HCT116 (cell line): ENCODE measurements around the gene TTLL5. TPM values are rescaled to one million over a fixed set of nuclear protein-coding genes. Genes with fewer than 3 reads are reported as not detected.

Source experiments
- ATAC-seq: fragments of 200-7000 bp; cut with Tn5 transposase; 2 replicates; pipeline ENCODE4 v1.9.1; 2020; ENCODE audit warnings: mild to moderate bottlenecking, moderate library complexity
- BruUV-seq: library from RNA; stranded (reverse); fragments of 400-500 nt; replicated peaks from 2 replicates; lab custom pipeline; 2021; lab: Mats Ljungman, UMichigan
- CTCF ChIA-PET: fragments of 300-600 bp; sonication (Branson Sonifier 250); formaldehyde crosslinking; loops from one replicate; lab custom pipeline; 2021; ENCODE audit warnings: antibody characterized with exemption; lab: Charles Lee
- POLR2A ChIA-PET: fragments of 300-600, 350-600 bp; sonication (Branson Sonifier 250); formaldehyde crosslinking; loops from one replicate; lab custom pipeline; 2021; ENCODE audit warnings: antibody characterized with exemption; lab: Charles Lee
- RAD21 ChIA-PET, 2 experiments: fragments of 300-600 bp; sonication (Branson Sonifier 250); formaldehyde crosslinking; loops; one replicate each; lab custom pipeline; 2023; ENCODE audit warnings: low total read pairs in 2 of 2; ENCODE audit not compliant: uncharacterized antibody in 2 of 2, unreplicated experiment in 2 of 2, low non-redundant PET in 1 of 2; lab: Charles Lee
- DNase-seq: peaks from one replicate; pipeline ENCODE4 v3.0.0-alpha.2; 2010; ENCODE audit warnings: low read depth, low spot score
- H2AFZ ChIP-seq: fragments of 200-600 bp; shearing (Covaris generic), sonication (generic); 2 replicates; pipeline ENCODE4 v1.6.1; 2017; ENCODE audit warnings: low read depth, mixed run types, mixed read lengths, antibody characterized with exemption, low read length; ENCODE audit not compliant: poor library complexity, severe bottlenecking
- H3K27ac ChIP-seq: 2 replicates; pipeline ENCODE4 v1.5.1; 2012; ENCODE audit warnings: low read depth, low read length
- H3K27me3 ChIP-seq: fragments of 200-600 bp; sonication (generic); 2 replicates; pipeline ENCODE4 v1.6.1; 2016; ENCODE audit warnings: mixed run types, low read length, mixed read lengths; ENCODE audit not compliant: insufficient read depth
- H3K36me3 ChIP-seq, 2 experiments: fragments of 200-500 bp in 1 of 2; fragments of 200-600 bp in 1 of 2; sonication (Bioruptor generic) in 1 of 2; sonication (generic) in 1 of 2; 2 replicates each; pipeline versions ENCODE4 v1.5.1 to v1.6.1; 2014 to 2016; ENCODE audit warnings: low read length in 2 of 2, inconsistent platforms in 1 of 2, mixed read lengths in 1 of 2, mixed run types in 1 of 2; ENCODE audit not compliant: insufficient read depth in 2 of 2, control insufficient read depth in 1 of 2
- H3K4me1 ChIP-seq, 2 experiments: fragments of 200-600 bp in 1 of 2; sonication (generic) in 1 of 2; 2 replicates each; pipeline versions ENCODE4 v1.5.1 to v1.6.1; 2012 to 2017; ENCODE audit warnings: low read length in 2 of 2, inconsistent platforms in 1 of 2, mild to moderate bottlenecking in 1 of 2, mixed read lengths in 1 of 2, mixed run types in 1 of 2, moderate library complexity in 1 of 2; ENCODE audit not compliant: insufficient read depth in 2 of 2, control insufficient read depth in 1 of 2
- H3K4me2 ChIP-seq: fragments of 200-600 bp; sonication (generic); 2 replicates; pipeline ENCODE4 v1.6.1; 2017; ENCODE audit warnings: mixed run types, low read length, mixed read lengths
- H3K4me3 ChIP-seq, 2 experiments: fragments of 200-600 bp in 1 of 2; sonication (generic) in 1 of 2; replicated peaks in 1 of 2; 2 replicates each; pipeline ENCODE4 v1.5.1; 2011 to 2016; ENCODE audit warnings: low read length in 2 of 2, control low read depth in 1 of 2, low read depth in 1 of 2, mild to moderate bottlenecking in 1 of 2, mixed read lengths in 1 of 2, mixed run types in 1 of 2
- H3K79me2 ChIP-seq: fragments of 200-600 bp; sonication (generic); 2 replicates; pipeline ENCODE4 v1.6.1; 2017; ENCODE audit warnings: mild to moderate bottlenecking, mixed run types, low read length, moderate library complexity, mixed read lengths; ENCODE audit not compliant: insufficient read depth
- H3K9ac ChIP-seq: fragments of 200-600 bp; sonication (generic); 2 replicates; pipeline ENCODE4 v1.6.1; 2016; ENCODE audit warnings: low read length, mixed read lengths
- H3K9me2 ChIP-seq: fragments of 200-600 bp; sonication (generic), shearing (Covaris generic); 2 replicates; pipeline ENCODE4 v1.6.1; 2017; ENCODE audit warnings: mixed run types, mild to moderate bottlenecking, moderate library complexity; ENCODE audit not compliant: insufficient read depth
- H3K9me3 ChIP-seq, 2 experiments: fragments of 200-500 bp in 1 of 2; fragments of 200-600 bp in 1 of 2; sonication (Bioruptor generic) in 1 of 2; sonication (generic) in 1 of 2; 2 replicates each; pipeline ENCODE4 v1.6.1; 2014 to 2017; ENCODE audit warnings: low read length in 2 of 2, mixed read lengths in 2 of 2, inconsistent platforms in 1 of 2, low read depth in 1 of 2, mild to moderate bottlenecking in 1 of 2, mixed run types in 1 of 2, moderate library complexity in 1 of 2; ENCODE audit not compliant: control insufficient read depth in 1 of 2, insufficient read depth in 1 of 2
- H4K20me1 ChIP-seq: fragments of 200-600 bp; sonication (generic), shearing (Covaris generic); 2 replicates; pipeline ENCODE4 v1.6.1; 2017; ENCODE audit warnings: mixed run types, mild to moderate bottlenecking, moderate library complexity; ENCODE audit not compliant: insufficient read depth
- ATF3 ChIP-seq: IDR thresholded peaks from 2 replicates; pipeline ENCODE4 v1.6.1; 2012
- CBX3 ChIP-seq: IDR thresholded peaks from 2 replicates; pipeline ENCODE4 v1.6.1; 2012; ENCODE audit warnings: low read depth
- CTCF ChIP-seq, 3 experiments: fragments of 200-600 bp in 1 of 3; sonication (generic) in 1 of 3; IDR thresholded peaks in 2 of 3; conservative IDR thresholded peaks in 1 of 3; 2 replicates each; pipeline ENCODE4 v1.5.1; 2012 to 2017; ENCODE audit warnings: low read depth in 2 of 3, low read length in 2 of 3, antibody characterized with exemption in 1 of 3, borderline replicate concordance in 1 of 3, control low read depth in 1 of 3, mild to moderate bottlenecking in 1 of 3, mixed read lengths in 1 of 3, mixed run types in 1 of 3, moderate library complexity in 1 of 3; ENCODE audit not compliant: insufficient read depth in 1 of 3
- EZH2 ChIP-seq: fragments of 200-600 bp; sonication (generic); IDR thresholded peaks from 2 replicates; pipeline ENCODE4 v1.6.1; 2017; ENCODE audit warnings: antibody characterized with exemption, mixed run types
- EZH2phosphoT487 ChIP-seq: fragments of 200-600 bp; IDR thresholded peaks from 2 replicates; pipeline ENCODE4 v1.6.1; 2018; ENCODE audit warnings: antibody characterized with exemption, borderline replicate concordance
- FOSL1 ChIP-seq: IDR thresholded peaks from 2 replicates; pipeline ENCODE4 v1.6.1; 2012; ENCODE audit warnings: low read depth
- JUND ChIP-seq: IDR thresholded peaks from 2 replicates; pipeline ENCODE4 v1.6.1; 2012
- POLR2A ChIP-seq: IDR thresholded peaks from 2 replicates; pipeline ENCODE4 v1.7.0; 2011; ENCODE audit warnings: borderline replicate concordance; ENCODE audit not compliant: insufficient read depth, insufficient read length; ENCODE audit errors: extremely low read depth
- RAD21 ChIP-seq: IDR thresholded peaks from 2 replicates; pipeline ENCODE4 v1.6.1; 2012; ENCODE audit warnings: low read depth, mild to moderate bottlenecking
- SP1 ChIP-seq: IDR thresholded peaks from 2 replicates; pipeline ENCODE4 v1.6.1; 2012; ENCODE audit warnings: low read depth
- SRF ChIP-seq: IDR thresholded peaks from 2 replicates; pipeline ENCODE4 v1.6.1; 2012; ENCODE audit warnings: low read depth
- TCF7L2 ChIP-seq: IDR thresholded peaks from 2 replicates; pipeline ENCODE4 v1.7.0; 2011; ENCODE audit warnings: borderline replicate concordance, inconsistent platforms; ENCODE audit not compliant: insufficient read depth, insufficient read length; ENCODE audit errors: extremely low read depth
- YY1 ChIP-seq: IDR thresholded peaks from 2 replicates; pipeline ENCODE4 v1.6.1; 2011; ENCODE audit warnings: low read length, low read depth, moderate library complexity, mild to moderate bottlenecking; ENCODE audit not compliant: insufficient replicate concordance; ENCODE audit errors: extremely low read depth
- ZBTB33 ChIP-seq: IDR thresholded peaks from 2 replicates; pipeline ENCODE4 v1.6.1; 2011; ENCODE audit warnings: mild to moderate bottlenecking, low read length, moderate library complexity; ENCODE audit not compliant: insufficient replicate concordance; ENCODE audit errors: extremely low read depth
- ZNF274 ChIP-seq: fragments of 200-500 bp; sonication (Bioruptor generic); IDR thresholded peaks from 2 replicates; pipeline ENCODE4 v1.6.1; 2014; ENCODE audit warnings: mild to moderate bottlenecking, low read depth, low read length, inconsistent platforms
- intact Hi-C: fragments of 100-400 bp; cut with micrococcal nuclease; formaldehyde crosslinking; loops from 2 replicates; pipeline ENCODE4 v1.10.0; 2022
- total RNA-seq: library from RNA; stranded (reverse); gene quantifications from one replicate; pipeline ENCODE4 v1.2.1, GENCODE V29; 2021; ENCODE audit not compliant: unreplicated experiment
- TF ChIP-seq, protein P1 (sequence below): IDR thresholded peaks from 2 replicates; pipeline ENCODE4 v1.6.1; 2012
- TF ChIP-seq, protein P2 (sequence below): IDR thresholded peaks from 2 replicates; pipeline ENCODE4 v1.6.1; 2012; ENCODE audit warnings: low read depth

The TTLL5 gene
- total RNA-seq, 1 experiment from 2014 or later: 26.2 TPM

DNA sequence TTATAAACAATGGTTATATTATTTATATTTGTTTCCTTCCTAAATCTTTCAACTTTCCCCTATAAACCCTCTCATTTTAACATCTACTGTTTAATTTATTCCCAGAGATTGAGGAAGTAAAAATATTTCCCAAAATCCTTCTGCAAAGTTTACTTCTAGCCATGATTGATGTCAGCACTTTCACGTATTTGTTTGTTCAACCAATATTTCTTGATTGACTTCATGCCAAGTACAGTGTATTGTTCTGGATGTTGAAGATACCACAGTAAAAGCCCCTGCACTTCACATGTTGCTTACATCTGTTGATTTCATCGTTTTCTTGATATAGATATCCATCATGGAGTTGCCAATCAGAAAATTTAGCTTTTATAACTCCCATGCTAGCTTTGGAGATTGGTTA is 81.8 kb downstream of the TTLL5 start:
- TF ChIP-seq ZNF274 (no peak), SRF (no peak), SP1 (no peak), RAD21 (no peak), YY1 (no peak), ATF3 (no peak), EZH2phosphoT487 (no peak), EZH2 (no peak), CTCF (IDR thresholded peaks at IDR 0.05 in 2 of 3, conservative IDR thresholded peaks at IDR 0.05 in 1 of 3; ENCODE audit: borderline replicate concordance in 1 of 3, insufficient read depth in 1 of 3, low read depth in 2 of 3, low read length in 2 of 3) (no peak), POLR2A (no peak), ZBTB33 (no peak), FOSL1 (no peak), TCF7L2 (no peak), JUND (no peak), CBX3 (no peak)
- TF ChIP-seq, protein P1, sequence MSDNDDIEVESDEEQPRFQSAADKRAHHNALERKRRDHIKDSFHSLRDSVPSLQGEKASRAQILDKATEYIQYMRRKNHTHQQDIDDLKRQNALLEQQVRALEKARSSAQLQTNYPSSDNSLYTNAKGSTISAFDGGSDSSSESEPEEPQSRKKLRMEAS: no peak
- TF ChIP-seq, protein P2, sequence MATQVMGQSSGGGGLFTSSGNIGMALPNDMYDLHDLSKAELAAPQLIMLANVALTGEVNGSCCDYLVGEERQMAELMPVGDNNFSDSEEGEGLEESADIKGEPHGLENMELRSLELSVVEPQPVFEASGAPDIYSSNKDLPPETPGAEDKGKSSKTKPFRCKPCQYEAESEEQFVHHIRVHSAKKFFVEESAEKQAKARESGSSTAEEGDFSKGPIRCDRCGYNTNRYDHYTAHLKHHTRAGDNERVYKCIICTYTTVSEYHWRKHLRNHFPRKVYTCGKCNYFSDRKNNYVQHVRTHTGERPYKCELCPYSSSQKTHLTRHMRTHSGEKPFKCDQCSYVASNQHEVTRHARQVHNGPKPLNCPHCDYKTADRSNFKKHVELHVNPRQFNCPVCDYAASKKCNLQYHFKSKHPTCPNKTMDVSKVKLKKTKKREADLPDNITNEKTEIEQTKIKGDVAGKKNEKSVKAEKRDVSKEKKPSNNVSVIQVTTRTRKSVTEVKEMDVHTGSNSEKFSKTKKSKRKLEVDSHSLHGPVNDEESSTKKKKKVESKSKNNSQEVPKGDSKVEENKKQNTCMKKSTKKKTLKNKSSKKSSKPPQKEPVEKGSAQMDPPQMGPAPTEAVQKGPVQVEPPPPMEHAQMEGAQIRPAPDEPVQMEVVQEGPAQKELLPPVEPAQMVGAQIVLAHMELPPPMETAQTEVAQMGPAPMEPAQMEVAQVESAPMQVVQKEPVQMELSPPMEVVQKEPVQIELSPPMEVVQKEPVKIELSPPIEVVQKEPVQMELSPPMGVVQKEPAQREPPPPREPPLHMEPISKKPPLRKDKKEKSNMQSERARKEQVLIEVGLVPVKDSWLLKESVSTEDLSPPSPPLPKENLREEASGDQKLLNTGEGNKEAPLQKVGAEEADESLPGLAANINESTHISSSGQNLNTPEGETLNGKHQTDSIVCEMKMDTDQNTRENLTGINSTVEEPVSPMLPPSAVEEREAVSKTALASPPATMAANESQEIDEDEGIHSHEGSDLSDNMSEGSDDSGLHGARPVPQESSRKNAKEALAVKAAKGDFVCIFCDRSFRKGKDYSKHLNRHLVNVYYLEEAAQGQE: no peak
- H3K9ac ChIP-seq: no peak overlapping the region
- no peaks in the 10 kb centered on the region for H3K9me3 ChIP-seq
- intact Hi-C loops: no loop called here
- no peaks in the 10 kb centered on the region for H4K20me1 ChIP-seq
- no TSS peak for BruUV-seq
- ChIA-PET RAD21 (no interaction called here), POLR2A (no interaction called here), CTCF (no interaction called here)
- no peaks in the 10 kb centered on the region for H3K79me2 ChIP-seq
- ATAC-seq (no peak), DNase-seq (no peak)
- no peak overlapping the region for H3K4me3 ChIP-seq
- no peaks in the 10 kb centered on the region for H3K4me1 ChIP-seq
- no peak overlapping the region for H2AFZ ChIP-seq
- H3K27me3 ChIP-seq: no peaks in the 10 kb centered on the region
- no peaks in the 10 kb centered on the region for H3K9me2 ChIP-seq
- peaks cover 0 to 5% of the 10 kb centered on the region in 2 experiments; a peak in 1 of 4 replicates for H3K36me3 ChIP-seq
- H3K4me2 ChIP-seq: no peak overlapping the region
- no peak overlapping the region for H3K27ac ChIP-seq
